GM19468 (cell line): ENCODE measurements around the gene TRIM32.

ENCODE experiments used
- ATAC-seq: cut with Tn5 transposase; IDR thresholded peaks from one replicate; pipeline ENCODE4 v1.9.1; 2021; ENCODE audit warnings: mild to moderate bottlenecking, moderate library complexity, moderate number of reproducible peaks; ENCODE audit not compliant: unreplicated experiment; ENCODE audit errors: extremely low read depth

TRIM32 gene

DNA sequence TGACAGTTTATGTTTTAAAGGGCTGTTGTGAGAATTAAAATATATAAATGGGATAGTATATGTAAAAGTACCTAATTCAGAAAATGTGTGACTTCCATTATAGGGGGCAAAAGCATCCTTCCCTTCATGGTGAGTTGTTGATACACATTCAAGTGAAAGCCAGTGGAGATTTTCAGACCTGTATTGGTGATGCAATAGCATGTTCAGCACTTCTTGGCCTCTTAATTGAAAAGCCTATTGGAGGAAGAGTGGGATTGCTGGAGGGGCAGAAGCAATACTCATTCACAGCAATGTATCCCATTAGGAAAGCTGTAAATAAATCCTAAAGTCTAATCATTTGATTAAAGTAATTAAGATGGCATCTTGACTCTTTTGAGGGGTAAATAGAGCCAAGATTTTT is 17.4 kb downstream of the TRIM32 start:
- ATAC-seq: no peak

GRCh38 chr9:116705531-116705930 is 18.4 kb downstream of the TRIM32 start:
- ATAC-seq: no peak

GRCh38 chr9:116706310-116707290 is 19.5 kb downstream of the TRIM32 start:
- ATAC-seq: no peak

- no peak for ATAC-seq
These were observed 25.7 kb downstream of the TRIM32 start for GRCh38 chr9:116712781-116713180.

GRCh38 chr9:116713271-116713670 is 26.2 kb downstream of the TRIM32 start:
- no peak for ATAC-seq

- no peak for ATAC-seq
These were observed 28.6 kb downstream of the TRIM32 start for GRCh38 chr9:116715751-116716150.

- ATAC-seq: no peak
These were observed 29.3 kb downstream of the TRIM32 start for GRCh38 chr9:116716438-116716837.

GRCh38 chr9:116717150-116717549 is 30.0 kb downstream of the TRIM32 start:
- no peak for ATAC-seq

- ATAC-seq: no peak
These were observed 31.0 kb downstream of the TRIM32 start for GRCh38 chr9:116718111-116718510.

- ATAC-seq: no peak
These were observed 33.0 kb downstream of the TRIM32 start for GRCh38 chr9:116720111-116720510.

- ATAC-seq: no peak
These were observed 34.3 kb downstream of the TRIM32 start for GRCh38 chr9:116721411-116721810.

DNA sequence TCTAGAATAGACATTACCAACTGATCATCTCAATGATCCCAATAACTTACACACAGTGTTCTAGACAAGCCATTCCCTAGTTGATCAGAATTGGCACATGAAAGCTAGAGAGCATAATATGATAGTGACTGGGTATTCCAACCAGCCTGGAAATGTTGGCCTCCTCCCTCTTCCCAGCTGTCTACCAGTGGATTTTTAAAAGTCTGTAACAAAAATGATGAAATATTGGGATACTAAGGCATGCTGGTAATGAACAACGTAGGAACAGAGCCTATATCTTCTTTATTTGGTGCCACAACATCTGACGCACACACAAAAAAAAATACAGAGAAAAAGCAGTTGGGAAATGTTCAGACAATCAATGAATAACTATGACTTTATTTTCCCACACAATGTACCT is 34.8 kb downstream of the TRIM32 start:
- no peak for ATAC-seq

- ATAC-seq: no peak
These were observed 37.0 kb downstream of the TRIM32 start for GRCh38 chr9:116724123-116724522.

GRCh38 chr9:116726602-116727001 is 39.5 kb downstream of the TRIM32 start:
- no peak for ATAC-seq

DNA sequence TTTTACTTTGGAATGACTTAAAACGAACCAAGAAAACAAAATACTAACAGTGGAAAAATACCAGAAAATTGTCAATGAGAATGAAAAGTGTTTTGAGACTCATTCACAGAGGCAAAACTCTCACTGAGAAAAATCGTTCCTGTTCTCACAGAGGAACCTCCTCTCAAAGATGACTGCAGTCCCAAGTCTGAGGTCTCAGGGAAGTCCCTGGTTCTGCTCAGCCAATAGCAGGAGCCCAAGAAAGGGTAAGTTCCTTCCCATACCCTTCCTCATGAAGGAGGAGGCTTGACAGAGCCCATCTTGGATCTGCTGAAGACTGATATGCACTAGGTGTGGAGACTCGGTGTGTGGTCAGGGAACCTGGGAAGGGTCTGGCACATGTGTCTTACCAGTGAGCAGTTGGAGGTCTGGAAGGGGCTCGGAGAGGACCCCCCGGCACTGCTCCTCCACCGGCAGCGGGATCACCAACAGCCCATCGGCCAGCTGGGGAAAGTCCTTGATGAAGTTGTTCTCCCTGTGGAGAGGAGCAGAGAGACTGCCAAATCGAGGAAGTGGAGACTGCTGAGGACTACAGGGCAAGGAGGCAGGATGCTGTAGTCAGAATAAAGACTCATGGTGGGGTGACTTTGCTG is 46.0 kb downstream of the TRIM32 start:
- no peak for ATAC-seq

GRCh38 chr9:116736399-116737151 is 49.5 kb downstream of the TRIM32 start:
- ATAC-seq: no peak

- ATAC-seq: peak; percentile 53
These were observed 50.0 kb downstream of the TRIM32 start for GRCh38 chr9:116737152-116737546.

- ATAC-seq: no peak
These were observed 54.1 kb downstream of the TRIM32 start for GRCh38 chr9:116741086-116741740.

DNA sequence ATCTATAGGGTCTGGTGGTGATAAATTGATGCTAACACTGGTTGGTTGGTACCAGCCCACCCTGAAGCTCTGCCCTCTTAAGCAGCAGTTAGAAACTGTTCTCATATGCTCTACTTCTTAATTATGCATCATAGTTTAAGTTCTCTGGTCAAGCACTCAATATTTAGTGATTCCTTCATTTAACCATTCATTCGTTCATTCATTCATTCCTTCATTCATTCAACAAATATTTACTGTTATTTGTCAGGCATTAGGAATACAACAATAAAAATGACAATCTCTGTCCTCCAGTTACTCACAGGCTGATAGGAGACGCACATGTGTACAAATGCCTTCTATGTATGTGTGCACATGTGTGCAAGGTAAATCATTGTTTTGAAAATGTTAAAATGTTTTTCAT is 54.6 kb downstream of the TRIM32 start:
- no peak for ATAC-seq

- ATAC-seq: no peak
These were observed 62.1 kb downstream of the TRIM32 start for GRCh38 chr9:116749176-116749575.
